ENCODE measurements around the gene FEM1B.

The FEM1B gene

DNA sequence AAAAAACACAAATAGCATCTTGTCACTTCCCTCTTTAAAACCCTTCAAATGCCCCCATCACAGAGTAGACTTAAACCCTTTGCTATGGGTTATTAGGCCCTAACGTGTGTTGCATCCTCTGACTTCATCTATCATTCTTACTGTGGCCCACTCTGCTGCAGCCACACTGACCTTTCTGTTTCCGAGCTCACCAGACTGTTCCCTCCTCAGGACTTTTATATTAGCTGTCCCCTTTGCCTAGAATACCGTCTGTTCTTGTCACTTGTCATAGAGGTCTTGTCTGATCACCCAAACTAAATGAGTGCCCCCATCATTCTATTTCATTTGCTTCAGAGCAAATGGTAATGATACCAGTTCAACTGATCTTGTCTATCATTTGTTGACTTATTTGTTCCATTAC lies 877 bp upstream of the FEM1B start:
- DNase-seq (ENCODE audit: low read depth): no peak
- in situ Hi-C loops (cut with HindIII; ENCODE audit: low sequenced_read_pairs): no loop called here
- TF ChIP-seq CTCF (IDR thresholded peaks at IDR 0.05; ENCODE audit: low read depth, low read length, missing control alignments): no peak
- H3K4me3 ChIP-seq (ENCODE audit: low read depth, low read length): peak overlapping the region; percentile 83

DNA sequence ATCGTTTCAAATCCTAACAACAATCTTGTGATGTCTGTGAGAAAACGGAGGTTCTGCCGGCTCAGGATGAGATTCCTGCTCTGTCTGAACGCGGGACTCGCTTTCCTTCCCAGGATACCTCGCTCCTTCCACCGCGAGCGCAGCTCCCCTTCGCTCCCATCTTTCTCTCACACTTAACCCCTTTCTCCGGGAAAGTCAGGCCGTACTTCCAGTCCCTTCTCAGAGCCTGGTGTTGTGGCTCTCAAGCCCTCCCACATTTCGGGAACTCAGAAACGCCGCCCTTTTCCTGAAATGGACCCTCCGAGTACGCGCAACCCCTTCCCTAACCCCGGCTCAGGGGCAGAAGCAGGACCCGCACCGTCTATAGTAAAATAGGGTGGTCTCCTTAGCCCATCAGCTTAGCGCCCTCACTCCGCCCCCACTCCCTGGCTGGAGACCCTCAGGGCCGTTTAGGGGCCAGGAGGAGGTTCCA lies 378 bp upstream of the FEM1B start:
- in situ Hi-C loops (cut with HindIII; ENCODE audit: low sequenced_read_pairs): no loop called here
- TF ChIP-seq CTCF (IDR thresholded peaks at IDR 0.05; ENCODE audit: low read depth, low read length, missing control alignments): no peak
- peak overlapping the region; percentile 83 for H3K4me3 ChIP-seq (ENCODE audit: low read depth, low read length)
- DNase-seq (ENCODE audit: low read depth): peak; percentile 12

DNA sequence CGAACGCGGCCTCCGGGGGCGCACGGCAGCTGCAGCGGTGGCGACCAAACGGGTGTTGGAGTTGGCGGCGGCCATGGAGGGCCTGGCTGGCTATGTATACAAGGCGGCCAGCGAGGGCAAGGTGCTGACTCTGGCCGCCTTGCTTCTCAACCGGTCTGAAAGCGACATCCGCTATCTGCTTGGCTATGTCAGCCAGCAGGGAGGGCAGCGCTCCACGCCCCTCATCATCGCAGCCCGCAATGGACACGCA lies 725 bp downstream of the FEM1B start:
- TF ChIP-seq CTCF (IDR thresholded peaks at IDR 0.05; ENCODE audit: low read depth, low read length, missing control alignments): no peak
- H3K4me3 ChIP-seq (ENCODE audit: low read depth, low read length): peak overlapping the region; percentile 83
- in situ Hi-C loops (cut with HindIII; ENCODE audit: low sequenced_read_pairs): no loop called here
- no peak for DNase-seq (ENCODE audit: low read depth)

DNA sequence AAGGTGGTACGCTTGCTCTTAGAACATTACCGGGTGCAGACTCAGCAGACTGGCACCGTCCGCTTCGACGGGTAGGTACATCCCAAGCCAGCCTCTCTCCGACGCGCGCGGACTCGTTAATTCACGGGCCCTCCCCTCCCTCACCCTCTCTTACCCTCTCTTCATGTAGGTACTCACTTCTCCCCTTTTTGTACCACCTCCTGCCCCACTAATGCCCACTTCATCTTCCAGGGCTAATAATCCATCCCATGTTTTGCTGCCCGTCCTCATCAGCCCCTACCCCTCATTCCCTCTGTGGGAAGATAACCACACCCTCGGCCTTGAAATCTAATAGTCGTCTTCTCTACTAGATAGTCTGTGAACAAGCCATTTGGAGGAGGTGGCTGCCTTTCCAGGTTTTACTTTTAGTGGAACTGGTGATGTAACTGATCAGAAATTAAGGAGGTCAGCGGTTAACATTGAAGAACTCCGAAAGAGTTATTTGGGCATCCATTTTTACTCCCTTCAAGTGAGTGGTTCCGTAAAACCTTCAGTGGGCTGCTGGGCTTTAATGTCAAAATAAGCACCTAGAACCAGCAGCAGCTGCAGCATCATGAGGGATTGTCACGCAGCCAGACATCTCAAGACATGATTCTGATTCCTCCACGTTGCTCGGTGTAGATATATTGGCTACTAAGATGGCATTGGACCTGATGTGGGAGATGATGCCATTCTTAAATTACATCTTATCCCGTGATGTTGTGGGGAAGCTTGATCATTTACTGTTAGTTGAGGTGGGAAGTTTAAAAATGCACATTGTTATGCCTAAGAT lies 1.3 kb downstream of the FEM1B start:
- DNase-seq (ENCODE audit: low read depth): no peak
- in situ Hi-C loops (cut with HindIII; ENCODE audit: low sequenced_read_pairs): no loop called here
- peak overlapping the region; percentile 83 for H3K4me3 ChIP-seq (ENCODE audit: low read depth, low read length)
- TF ChIP-seq CTCF (IDR thresholded peaks at IDR 0.05; ENCODE audit: low read depth, low read length, missing control alignments): no peak

GRCh38 chr15:68279779-68280753 lies 2.5 kb downstream of the FEM1B start:
- in situ Hi-C loops (cut with HindIII; ENCODE audit: low sequenced_read_pairs): no loop called here
- TF ChIP-seq CTCF (IDR thresholded peaks at IDR 0.05; ENCODE audit: low read depth, low read length, missing control alignments): no peak
- peak overlapping the region; percentile 83 for H3K4me3 ChIP-seq (ENCODE audit: low read depth, low read length)
- no peak for DNase-seq (ENCODE audit: low read depth)

DNA sequence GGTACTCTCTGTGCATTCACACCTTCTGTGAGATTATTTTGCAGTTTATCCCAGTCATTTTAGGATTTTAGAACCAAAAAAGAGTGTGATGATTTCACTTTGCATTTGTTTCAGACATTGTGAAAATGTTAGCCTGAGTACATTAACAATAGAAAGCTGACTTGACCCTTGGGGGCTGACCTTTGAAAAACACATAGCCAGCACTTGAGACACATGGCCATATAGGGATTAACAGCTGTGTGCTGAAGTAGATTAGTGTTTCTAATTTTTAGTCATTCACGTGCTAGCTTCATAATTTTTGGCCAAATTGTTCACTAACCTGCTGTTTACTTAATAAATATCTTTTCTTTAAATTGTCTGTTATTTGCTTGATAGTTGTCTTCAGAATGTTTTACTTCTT lies 3.5 kb downstream of the FEM1B start:
- in situ Hi-C loops (cut with HindIII; ENCODE audit: low sequenced_read_pairs): no loop called here
- no peak for DNase-seq (ENCODE audit: low read depth)
- peak overlapping the region; percentile 18 for H3K4me3 ChIP-seq (ENCODE audit: low read depth, low read length)
- TF ChIP-seq CTCF (IDR thresholded peaks at IDR 0.05; ENCODE audit: low read depth, low read length, missing control alignments): no peak

All from astrocyte of the cerebellum (primary cell).